Head of caudate nucleus (tissue), 42 donors: ENCODE measurements around the gene THRB.
"Not testable (repeated sequence)": the region's sequence is repeated elsewhere in the genome, so short reads cannot be mapped to it uniquely, and the experiment has no call there.

Experiments
- DNase-seq, 42 donors: peaks; one replicate each; pipeline versions ENCODE4 v3.0.0 to v3.0.0-alpha.2; 2020 to 2021; ENCODE audit warnings: mixed read lengths in 7 of 42
- intact Hi-C: fragments of 100-400 bp; cut with DNase I; formaldehyde crosslinking; loops from one replicate; pipeline ENCODE4 v1.15.0; 2022

The THRB gene

GRCh38 chr3:24462737-24463136 is 31.9 kb downstream of the THRB start:
- no peak for DNase-seq
- intact Hi-C loops, result no loop called here

GRCh38 chr3:24460974-24461373 is 33.7 kb downstream of the THRB start:
- intact Hi-C loops, result no loop called here
- no peak for DNase-seq

DNA sequence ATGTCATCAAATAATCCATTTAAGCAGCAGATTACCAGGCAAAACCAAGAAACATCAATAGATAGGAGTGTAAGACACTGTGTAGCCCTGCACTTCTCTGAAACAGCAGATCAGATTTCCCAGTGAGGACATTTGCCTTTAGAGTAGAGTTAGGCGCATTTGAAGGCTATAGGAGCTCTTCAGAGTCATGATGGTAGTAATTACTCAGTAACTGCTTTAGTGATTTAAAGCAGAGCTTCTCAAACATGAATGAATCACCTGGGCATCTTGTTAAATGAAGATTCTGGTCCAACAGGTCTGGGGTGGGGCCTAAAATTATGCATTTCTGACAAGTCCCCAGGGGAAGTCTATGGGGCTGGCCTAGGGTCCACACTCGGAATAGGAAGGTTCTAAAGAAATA is 36.9 kb downstream of the THRB start:
- no peak for DNase-seq
- intact Hi-C loops, result no loop called here

DNA sequence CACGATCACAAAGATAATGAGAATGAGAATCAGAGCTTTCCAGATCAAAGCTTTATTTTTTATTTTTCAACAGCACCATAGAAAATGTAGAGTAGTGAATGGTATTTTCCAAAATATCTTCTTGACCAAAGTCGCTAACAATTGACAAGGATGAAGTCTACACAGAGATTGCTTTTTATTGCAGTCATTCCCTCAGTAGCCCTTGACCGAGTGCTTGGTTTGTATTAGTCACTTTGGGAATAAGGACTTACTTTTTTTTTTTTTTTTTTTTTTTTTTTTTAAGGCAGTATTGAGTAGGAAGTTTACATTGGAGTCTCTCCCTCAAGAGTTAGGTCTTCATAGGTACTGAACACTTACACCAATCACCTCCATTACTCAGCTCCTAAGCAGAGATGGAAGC is 39.8 kb downstream of the THRB start:
- DNase-seq, result no peak
- intact Hi-C loops, result no loop called here

- intact Hi-C loops, result no loop called here
- DNase-seq, result no peak
Observed at GRCh38 chr3:24454393-24454792, 40.3 kb downstream of the THRB start.

DNA sequence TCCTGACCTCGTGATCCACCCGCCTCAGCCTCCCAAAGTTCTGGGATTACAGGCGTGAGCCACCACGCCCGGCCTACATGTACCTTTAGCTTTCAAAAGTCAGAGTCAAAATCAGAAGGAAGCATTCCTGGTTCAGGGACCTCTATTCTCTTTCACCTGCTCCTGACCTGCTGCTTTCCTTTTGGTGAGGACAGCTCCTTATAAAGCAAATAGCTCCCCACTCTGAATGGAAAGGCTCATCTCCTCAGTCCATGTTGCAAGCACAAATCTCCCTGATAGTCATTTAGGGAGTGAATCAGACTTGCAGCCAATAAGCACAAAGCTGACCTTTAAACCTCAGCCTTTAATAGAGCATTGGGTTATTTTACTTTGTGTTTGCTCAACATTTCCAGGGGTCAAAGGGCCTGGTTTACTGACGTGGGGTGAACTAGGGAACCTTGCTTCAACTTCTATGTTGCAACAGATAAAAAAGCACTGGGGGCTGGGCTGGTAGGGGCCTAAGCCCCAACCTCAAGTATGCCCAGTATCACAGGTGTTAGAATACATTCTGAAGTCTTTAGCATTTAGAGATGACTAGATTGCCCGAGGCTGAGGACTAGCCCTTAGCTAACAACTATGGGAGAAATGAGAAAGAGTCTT is 43.1 kb downstream of the THRB start:
- no peak for DNase-seq
- intact Hi-C loops, result no loop called here

GRCh38 chr3:24450160-24450907 is 44.3 kb downstream of the THRB start:
- intact Hi-C loops, result no loop called here
- no peak for DNase-seq

- intact Hi-C loops, result no loop called here
- DNase-seq, result no peak
Observed at GRCh38 chr3:24447836-24448235, 46.8 kb downstream of the THRB start.

- DNase-seq, result no peak
- intact Hi-C loops, result no loop called here
Observed at GRCh38 chr3:24446032-24446431, 48.6 kb downstream of the THRB start.

- no peak for DNase-seq
- intact Hi-C loops, result no loop called here
Observed at GRCh38 chr3:24443476-24443875, 51.2 kb downstream of the THRB start.

DNA sequence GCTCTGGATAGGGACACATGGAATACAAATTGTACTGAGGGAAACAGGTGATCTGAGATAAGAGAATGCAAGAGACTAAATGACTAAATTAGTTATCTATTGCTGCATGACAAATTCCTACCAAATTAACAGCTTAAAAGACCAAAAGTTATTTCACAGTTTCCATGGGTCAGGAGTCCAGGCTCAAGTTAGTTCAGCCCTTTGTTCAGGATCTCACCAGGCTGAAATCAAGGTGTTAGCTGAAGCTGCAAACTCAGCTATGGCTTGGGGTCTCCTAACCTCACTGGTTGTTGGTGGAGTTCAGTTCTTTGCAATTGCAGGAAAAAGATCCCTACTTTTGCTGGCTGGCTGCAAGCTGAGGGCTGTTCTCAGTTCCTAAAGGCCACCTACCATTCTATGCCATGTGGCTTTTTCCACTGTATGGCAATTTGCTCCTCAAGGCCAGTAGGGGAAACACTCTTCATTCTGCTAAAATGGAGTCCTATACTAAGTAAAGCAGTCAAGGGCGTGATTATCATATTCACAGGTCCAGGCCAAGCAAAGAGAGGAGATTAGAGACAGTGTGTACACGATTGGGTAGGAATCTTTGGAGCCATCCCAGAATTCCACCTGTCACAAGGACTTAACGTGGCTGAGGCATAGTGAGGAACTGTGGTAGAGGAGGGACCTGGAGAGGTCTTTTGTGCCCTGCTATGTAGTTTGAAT is 53.7 kb downstream of the THRB start:
- intact Hi-C loops, result no loop called here

DNA sequence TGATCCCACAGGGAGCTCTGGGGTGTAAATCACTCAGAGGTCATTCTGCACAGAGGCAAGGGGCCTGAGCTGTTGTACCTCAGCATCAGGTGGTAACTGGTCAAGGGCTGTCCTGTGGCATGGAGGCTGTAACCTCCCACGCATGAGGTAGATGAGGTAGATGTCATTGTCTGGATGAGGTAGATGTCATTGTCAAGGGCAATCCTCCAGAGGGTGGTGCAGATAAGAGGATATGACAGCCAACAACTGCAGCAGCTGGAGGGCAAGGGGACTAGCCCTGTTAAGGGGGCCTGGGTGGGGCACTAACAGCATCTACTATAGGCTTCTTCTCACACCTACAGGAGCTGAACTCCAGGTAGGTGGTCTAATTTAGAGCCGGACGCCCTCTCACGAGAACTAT is 55.6 kb downstream of the THRB start:
- intact Hi-C loops, result no loop called here
- DNase-seq, result no peak

More for the DNA sequence above, 53.7 kb downstream of the THRB start:
- no peak for DNase-seq

DNA sequence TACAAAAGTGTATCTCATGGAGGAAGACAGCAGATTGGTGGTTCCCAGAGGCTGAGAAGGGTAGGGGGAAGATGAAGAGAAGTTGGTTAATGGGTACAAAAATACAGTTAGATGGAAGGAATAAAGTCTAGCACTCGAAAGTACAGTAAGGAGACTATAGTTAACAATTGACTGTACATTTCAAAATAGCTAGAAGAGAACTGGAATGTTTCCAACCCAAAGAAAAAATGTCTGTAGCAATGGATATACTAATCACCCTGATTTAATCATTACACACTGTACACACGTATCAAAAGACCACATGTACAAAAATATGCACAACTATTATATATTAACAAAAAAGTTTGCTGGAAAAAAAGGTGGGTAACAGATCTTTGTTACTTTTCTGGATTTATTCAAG is 57.3 kb downstream of the THRB start:
- no peak for DNase-seq
- intact Hi-C loops, result no loop called here

GRCh38 chr3:24435584-24435983 is 59.1 kb downstream of the THRB start:
- no peak for DNase-seq
- intact Hi-C loops, result no loop called here

GRCh38 chr3:24434651-24435050 is 60.0 kb downstream of the THRB start:
- DNase-seq, result no peak
- intact Hi-C loops, result no loop called here

DNA sequence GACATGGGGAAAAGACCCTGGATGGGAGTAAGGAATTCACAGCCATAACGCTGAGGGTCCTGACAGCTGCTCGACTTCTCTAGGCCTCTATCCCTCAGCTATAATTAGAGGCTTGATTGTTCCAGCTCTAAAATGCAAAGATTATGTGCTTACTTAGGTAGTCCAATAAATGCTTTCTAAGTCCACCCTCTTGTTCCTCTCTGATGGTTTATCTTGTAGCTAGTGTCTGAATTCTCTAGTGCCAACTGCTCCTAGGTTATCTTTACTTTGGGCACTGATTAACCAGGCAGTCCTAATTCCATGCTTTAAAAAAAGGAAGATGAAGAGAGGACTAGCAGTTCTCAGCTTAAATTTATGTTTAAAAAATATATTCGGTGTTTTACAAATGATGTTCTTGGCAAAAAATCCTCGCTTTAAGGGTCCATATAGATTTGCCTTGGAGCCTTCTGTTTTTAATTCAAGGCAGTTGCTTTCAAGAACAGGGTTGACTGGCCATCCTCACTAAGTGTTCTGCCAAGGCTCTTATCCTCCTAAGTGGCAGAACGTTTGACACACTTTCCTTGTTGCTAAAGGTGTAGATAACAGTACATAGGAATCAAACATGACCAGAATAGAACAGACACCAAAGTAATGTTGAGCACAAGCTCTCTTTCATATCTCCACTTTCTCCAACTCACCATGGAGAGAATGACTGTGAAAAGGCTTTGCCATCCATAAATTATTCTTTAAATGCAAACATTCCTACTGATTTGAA is 60.6 kb downstream of the THRB start:
- intact Hi-C loops, result no loop called here
- DNase-seq, result no peak

DNA sequence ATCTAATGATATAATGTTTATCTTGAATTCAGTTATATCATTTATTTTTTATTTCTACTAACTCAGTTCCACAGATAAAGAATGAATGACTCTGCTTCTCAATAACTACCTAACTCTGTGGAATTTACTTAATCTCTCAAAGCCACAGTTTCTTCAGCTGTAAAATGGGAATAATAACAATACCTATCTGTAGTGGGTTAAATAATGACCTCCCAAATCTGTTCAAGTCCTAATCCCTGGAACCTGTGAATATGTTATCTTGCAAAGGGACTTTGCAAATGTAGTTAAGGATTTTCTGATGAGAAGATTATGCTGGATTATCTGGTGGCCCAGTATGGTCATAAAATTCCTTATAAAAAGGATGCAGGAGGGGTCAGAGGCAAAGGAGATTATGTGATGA is 61.7 kb downstream of the THRB start:
- intact Hi-C loops, result no loop called here
- no peak for DNase-seq

DNA sequence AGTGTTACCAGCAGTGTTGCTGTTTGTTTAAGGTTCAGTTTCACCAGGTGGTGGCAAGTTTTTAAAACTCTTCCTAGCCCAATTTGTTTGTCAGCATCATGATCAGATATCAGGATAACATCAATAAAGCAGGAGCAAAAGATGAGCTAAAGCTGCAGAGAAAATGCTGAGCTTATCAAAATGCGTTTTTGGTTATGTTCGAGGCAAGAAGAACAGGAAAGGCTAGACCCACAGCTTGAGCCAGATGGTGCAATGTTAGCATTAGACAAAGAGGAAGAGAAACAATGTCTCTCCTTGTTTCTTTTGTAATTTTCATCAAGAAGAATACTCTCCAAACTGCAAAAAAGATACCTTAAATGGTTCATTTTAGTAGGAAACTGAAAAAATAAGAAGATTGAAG is 66.2 kb downstream of the THRB start:
- no peak for DNase-seq
- intact Hi-C loops, result no loop called here

- no peak for DNase-seq
- intact Hi-C loops, result no loop called here
Observed at GRCh38 chr3:24426896-24427295, 67.8 kb downstream of the THRB start.

DNA sequence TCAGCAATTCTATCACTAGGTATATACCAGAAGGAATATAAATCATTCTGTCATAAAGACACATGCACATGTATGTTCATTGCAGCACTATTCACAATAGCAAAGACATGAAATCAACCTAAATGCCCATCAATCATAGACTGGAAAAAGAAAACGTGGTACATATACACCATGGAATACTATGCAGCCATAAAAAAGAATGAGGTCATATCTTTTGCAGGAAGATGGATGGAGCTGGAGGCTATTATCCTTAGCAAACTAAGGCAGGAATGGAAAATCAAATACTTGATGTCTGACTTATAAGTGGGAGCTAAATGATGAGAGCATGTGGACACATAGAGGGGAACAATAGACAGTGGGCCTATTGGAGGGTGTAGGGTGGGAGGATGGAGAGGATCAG is 73.8 kb downstream of the THRB start:
- DNase-seq, intact Hi-C loops: not testable (repeated sequence)
